Metanephros (tissue), 2 donors: Measurements from ENCODE around the gene NADK2. TPM values are rescaled to one million over a fixed set of nuclear protein-coding genes. Genes with fewer than 3 reads are reported as not detected.

ENCODE experiments used
- small RNA-seq: library from RNA; depleted of rRNA; stranded (forward); fragments of <200 nt; gene quantifications from one replicate; pipeline ENCODE3, GENCODE V24; 2014; ENCODE audit warnings: low replicate concordance
- total RNA-seq: library from RNA; depleted of rRNA; stranded (reverse); fragments of >200 nt; gene quantifications from one replicate; pipeline ENCODE4 v1.2.3, GENCODE V29; 2014

The NADK2 gene, protein sequence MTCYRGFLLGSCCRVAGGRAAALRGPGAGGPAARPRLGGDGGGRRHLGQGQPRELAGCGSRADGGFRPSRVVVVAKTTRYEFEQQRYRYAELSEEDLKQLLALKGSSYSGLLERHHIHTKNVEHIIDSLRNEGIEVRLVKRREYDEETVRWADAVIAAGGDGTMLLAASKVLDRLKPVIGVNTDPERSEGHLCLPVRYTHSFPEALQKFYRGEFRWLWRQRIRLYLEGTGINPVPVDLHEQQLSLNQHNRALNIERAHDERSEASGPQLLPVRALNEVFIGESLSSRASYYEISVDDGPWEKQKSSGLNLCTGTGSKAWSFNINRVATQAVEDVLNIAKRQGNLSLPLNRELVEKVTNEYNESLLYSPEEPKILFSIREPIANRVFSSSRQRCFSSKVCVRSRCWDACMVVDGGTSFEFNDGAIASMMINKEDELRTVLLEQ
- 40.8 TPM for total RNA-seq

DNA sequence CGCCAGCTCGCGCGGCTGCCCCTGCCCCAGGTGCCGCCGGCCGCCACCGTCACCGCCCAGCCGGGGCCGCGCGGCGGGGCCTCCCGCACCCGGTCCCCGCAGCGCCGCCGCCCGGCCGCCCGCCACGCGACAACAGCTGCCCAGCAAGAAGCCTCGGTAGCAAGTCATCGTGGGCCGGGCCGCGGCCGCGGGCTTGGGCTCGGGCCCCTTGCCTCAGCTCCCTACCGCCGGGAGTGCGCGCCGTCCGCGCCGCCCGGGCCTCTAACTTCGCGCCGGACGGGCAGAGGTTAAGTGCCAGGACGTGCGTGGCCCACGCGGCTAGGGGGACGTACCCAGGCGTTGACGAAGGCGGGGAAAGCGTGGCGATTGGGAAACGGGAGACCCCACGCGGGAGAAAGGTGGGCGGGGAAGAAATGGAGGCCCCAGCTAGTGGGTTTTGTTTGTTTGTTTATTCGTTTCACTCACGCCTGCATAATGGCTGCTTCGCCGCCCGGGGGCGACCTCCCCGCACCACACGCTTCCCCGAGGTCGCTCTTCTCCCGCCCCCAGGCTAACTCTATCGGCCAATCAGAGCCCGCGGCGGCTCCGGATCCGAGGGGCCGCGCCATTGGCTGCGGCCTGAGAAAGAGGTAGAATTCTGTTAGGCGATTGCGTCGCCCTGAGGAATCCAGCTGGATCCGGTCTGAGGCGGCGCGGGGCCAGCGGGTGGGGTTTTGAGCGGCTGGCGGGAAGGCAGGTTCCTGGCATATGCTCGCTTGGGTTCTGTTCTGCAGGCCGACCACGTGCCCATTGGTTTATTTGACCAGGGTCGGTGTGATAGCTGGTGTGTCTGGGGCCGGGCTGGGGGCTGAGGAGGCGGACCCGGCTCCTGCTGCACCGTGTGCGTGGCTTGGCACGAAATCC, at the start of gene NADK2:
TSS of gene NADK2 (minus strand) at position 295 of the 903 bp plus-strand sequence. CDS start at position 168, 127 bp downstream.

DNA sequence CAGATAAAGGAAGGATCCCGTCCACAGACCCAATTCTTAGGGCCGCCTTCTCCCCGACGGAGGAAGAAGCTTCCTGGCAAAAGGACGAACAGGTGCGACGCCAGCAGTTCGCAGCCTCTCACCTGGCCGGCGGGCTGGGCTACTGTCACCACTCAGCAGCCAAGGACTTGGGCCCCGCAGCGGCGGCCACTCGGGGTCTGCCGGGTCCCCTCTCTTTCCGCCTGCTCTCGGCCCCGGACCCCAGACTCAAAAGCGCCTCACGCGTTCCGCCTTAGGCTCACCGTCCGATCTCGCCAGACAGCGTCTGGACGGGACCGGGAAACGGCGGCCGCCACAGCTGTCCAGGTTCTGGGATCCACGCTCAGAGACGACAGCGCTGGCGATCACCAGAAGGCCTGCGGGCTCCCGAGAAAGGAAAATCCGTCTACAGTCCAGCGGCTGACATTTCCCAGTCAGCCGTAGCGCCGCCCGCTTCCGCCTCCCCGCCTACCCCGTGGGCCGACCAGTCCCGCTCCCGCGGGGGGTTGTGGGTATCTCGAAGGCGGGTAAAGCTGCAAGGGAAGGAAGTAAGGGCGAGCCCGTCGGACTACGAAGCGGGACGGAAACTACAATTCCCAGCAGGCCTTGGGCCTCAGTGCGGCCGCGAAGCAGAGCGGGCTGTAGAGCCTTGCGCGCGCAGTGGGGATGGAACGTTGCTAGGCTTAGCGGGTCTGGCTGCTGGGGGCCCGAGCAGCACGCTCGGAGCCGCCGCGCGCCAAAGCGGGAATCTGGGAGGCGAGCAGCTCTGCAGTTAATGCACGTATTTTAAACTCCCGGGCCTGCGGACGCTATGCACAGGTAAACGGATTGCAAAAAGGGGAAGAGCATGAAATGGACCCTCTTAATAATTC, 90.0 kb downstream of the NADK2 start, which contains the start of the genes LMBRD2 and SKP2:
TSS of gene LMBRD2 (minus strand) at position 454 of the 890 bp plus-strand sequence. CDS start 8,538 bp downstream, outside the sequence.
TSS of gene SKP2 (plus strand) at position 678 of the 890 bp plus-strand sequence. CDS start at position 830, 152 bp downstream.

Small RNA genes within 50 kb of the gene (small RNA-seq; reads per million reads assigned to genes)
- gene MIR580 (0.07 reads per million), gene RNU6-1305P (not detected)

Other genes starting within 250 kb of the NADK2 start
- gene UGT3A2, start 175.0 kb downstream of the NADK2 start, total RNA-seq = 4.4 TPM
- gene LMBRD2, start 90.0 kb downstream of the NADK2 start, total RNA-seq = 14.7 TPM
- 29.9 TPM for gene SKP2, start 89.8 kb downstream of the NADK2 start, total RNA-seq
- 13.3 TPM for gene RANBP3L, start 60.0 kb upstream of the NADK2 start, total RNA-seq